ENCODE measurements around the gene VAMP5.

DNA sequence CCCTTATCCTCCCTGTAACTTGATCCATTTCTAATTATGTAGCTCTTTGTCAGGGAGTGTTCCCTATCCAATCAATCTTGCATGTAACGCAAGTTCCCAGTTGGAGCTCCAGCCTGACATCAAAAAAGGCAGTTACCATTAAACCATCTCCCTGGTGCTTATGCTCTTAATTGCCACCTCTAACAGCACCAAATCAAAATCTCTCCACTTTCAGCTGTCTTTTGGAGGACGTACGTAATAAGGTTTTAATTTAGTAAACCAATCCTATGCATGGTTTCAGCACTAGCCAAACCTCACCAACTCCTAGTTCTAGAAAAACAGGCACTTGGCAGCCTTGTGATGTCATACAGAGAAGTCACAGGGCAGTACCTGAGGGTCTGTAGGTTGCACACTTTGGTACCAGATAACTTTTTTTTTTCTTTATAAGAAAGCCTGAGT is 40.0 kb upstream of the VAMP5 start:
- TF ChIP-seq, protein P1, sequence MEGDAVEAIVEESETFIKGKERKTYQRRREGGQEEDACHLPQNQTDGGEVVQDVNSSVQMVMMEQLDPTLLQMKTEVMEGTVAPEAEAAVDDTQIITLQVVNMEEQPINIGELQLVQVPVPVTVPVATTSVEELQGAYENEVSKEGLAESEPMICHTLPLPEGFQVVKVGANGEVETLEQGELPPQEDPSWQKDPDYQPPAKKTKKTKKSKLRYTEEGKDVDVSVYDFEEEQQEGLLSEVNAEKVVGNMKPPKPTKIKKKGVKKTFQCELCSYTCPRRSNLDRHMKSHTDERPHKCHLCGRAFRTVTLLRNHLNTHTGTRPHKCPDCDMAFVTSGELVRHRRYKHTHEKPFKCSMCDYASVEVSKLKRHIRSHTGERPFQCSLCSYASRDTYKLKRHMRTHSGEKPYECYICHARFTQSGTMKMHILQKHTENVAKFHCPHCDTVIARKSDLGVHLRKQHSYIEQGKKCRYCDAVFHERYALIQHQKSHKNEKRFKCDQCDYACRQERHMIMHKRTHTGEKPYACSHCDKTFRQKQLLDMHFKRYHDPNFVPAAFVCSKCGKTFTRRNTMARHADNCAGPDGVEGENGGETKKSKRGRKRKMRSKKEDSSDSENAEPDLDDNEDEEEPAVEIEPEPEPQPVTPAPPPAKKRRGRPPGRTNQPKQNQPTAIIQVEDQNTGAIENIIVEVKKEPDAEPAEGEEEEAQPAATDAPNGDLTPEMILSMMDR (IDR thresholded peaks at IDR 0.05), result peak in 1 of 7 experiments; percentile 4
- TF ChIP-seq POLR2A (IDR thresholded peaks at IDR 0.05), result peak in 1 of 3 donors; percentile 7
